IPS DF 6.9 (cell line): ENCODE measurements around the gene THAP5.

Experiments used
- DNase-seq: peaks from one replicate; pipeline ENCODE4 v3.0.0-alpha.2; 2013; ENCODE audit warnings: low read depth, low spot score
- H3K27ac ChIP-seq: one replicate; pipeline ENCODE4 v1.5.1; 2013; ENCODE audit warnings: low read length, control low read depth
- H3K27me3 ChIP-seq: 2 replicates; pipeline ENCODE4 v1.6.1; 2013; ENCODE audit warnings: mild to moderate bottlenecking, low read length; ENCODE audit not compliant: control insufficient read depth, insufficient read depth
- H3K36me3 ChIP-seq: 2 replicates; pipeline ENCODE4 v1.6.1; 2013; ENCODE audit warnings: low read length; ENCODE audit not compliant: control insufficient read depth, insufficient read depth
- H3K4me1 ChIP-seq: 2 replicates; pipeline ENCODE4 v1.6.1; 2013; ENCODE audit warnings: low read length; ENCODE audit not compliant: control insufficient read depth, insufficient read depth
- H3K4me3 ChIP-seq: 2 replicates; pipeline ENCODE4 v1.5.1; 2013; ENCODE audit warnings: mild to moderate bottlenecking, low read length
- H3K9me3 ChIP-seq: 2 replicates; pipeline ENCODE4 v1.6.1; 2013; ENCODE audit warnings: low read length, inconsistent platforms; ENCODE audit not compliant: control insufficient read depth, insufficient read depth
- WGBS: extraction: QIAGEN DNeasy Blood & Tissue Kit; methylation state at CpG from one replicate; pipeline ENCODE4 v1.1.7; 2013; ENCODE audit warnings: mixed read lengths, missing lambda C conversion rate; ENCODE audit not compliant: insufficient read length, insufficient coverage; 5-methylcytosine and 5-hydroxymethylcytosine counted together

Gene THAP5

DNA sequence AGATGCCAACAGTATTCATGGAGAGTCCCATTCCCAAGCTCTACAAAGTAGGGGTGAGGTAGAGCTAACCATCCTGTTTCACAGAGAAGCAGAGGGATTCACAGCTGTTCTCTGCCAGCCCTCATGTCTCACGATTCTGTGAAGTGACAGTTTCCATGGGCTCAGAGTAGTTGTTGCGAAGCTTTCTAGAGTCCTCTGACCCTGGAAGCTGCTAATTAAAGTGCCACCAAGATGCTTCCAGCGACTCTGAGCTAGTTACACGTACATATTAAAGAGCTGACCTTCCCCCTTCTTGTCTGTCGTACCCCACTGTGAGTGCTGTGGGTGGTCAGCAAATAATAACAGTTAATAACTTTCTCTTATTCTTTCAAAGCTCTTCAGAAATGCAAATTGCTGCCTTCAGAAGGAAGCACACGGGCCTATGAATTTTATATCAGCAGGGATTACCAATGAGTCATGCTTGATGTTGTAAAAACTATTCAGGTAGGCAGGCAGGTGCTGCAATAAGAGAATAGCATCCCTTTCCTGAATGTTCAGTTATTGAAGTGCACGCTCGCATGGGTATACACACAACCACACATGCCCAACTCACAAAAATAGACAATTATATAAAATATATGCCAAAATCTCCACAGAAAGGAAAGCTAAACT lies 34.3 kb upstream of the THAP5 start:
- no peak for DNase-seq
- no peaks in the 10 kb centered on the region for H3K36me3 ChIP-seq
- H3K27me3 ChIP-seq, result no peaks in the 10 kb centered on the region
- H3K4me1 ChIP-seq, result no peaks in the 10 kb centered on the region
- H3K27ac ChIP-seq, result no peak overlapping the region
- no peak overlapping the region for H3K4me3 ChIP-seq
- no CpG with 5 or more reads among the region's 8 CpGs for WGBS
- no peaks in the 10 kb centered on the region for H3K9me3 ChIP-seq

GRCh38 chr7:108600399-108600798 lies 30.9 kb upstream of the THAP5 start:
- Histone ChIP-seq H3K9me3 (no peaks in the 10 kb centered on the region), H3K4me3 (no peak overlapping the region), H3K27me3 (no peaks in the 10 kb centered on the region), H3K27ac (no peak overlapping the region), H3K4me1 (no peaks in the 10 kb centered on the region), H3K36me3 (no peaks in the 10 kb centered on the region)
- DNase-seq, result no peak
- WGBS, result no CpG with 5 or more reads among the region's 1 CpG

DNA sequence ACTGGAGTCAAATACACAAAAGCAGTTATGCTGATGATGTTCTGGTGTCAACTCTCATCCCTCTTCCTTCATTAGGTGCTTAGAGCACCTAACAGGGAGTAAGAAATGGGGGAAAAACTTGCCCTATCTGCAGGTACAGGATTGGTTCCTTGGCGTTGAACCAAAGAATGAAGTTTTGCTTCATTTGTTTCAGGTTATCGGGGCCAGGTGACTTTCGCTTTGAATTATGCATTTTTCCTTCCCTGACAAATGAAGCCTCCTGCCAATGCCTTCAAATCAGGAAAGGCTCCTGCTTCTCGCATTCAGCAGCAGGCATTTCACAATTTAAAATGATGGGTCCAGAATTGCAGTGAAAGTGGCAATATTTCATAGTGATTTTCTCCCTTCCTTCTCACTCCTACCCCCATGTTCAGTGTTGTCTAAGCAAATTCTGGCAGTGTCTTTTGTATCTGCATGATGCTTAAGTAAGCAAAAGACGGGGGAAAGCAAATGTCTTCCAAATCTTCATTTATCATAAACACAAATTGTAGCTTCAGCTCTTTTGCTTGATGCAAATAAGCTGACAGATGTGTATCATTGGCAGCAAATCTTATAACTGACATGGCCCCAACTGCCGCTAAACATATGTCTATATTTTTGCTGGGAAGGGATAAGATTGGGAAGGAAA lies 29.5 kb upstream of the THAP5 start:
- H3K9me3 ChIP-seq, result no peaks in the 10 kb centered on the region
- no peaks in the 10 kb centered on the region for H3K36me3 ChIP-seq
- H3K4me1 ChIP-seq, result no peaks in the 10 kb centered on the region
- no peak for DNase-seq
- no peak overlapping the region for H3K27ac ChIP-seq
- no peaks in the 10 kb centered on the region for H3K27me3 ChIP-seq
- WGBS, result no CpG with 5 or more reads among the region's 6 CpGs
- no peak overlapping the region for H3K4me3 ChIP-seq

- H3K9me3 ChIP-seq, result no peaks in the 10 kb centered on the region
- no peak overlapping the region for H3K4me3 ChIP-seq
- WGBS, result no CpG with 5 or more reads among the region's 2 CpGs
- no peaks in the 10 kb centered on the region for H3K4me1 ChIP-seq
- H3K27me3 ChIP-seq, result no peaks in the 10 kb centered on the region
- H3K27ac ChIP-seq, result no peak overlapping the region
- DNase-seq, result no peak
- no peaks in the 10 kb centered on the region for H3K36me3 ChIP-seq
Observed at GRCh38 chr7:108598153-108598552, 28.6 kb upstream of the THAP5 start.

DNA sequence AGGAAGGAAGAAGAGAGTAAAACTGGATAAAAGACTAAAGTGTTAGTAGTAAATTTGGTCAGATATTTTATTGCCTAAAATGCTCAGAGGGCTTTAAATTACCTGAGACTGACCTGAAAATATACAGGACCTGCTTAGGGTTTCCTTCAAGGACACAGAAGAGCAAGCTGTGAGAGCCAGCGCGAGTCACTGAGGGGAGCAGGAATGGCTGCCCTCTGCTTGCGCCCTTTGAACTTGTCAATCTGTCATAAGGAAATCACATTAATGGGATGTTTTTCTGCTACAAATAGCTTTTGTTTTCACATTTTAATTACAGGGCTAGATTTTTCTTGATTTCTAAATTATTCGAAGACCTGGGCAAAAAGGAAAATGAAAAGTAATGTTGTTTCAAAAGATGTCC lies 27.1 kb upstream of the THAP5 start:
- no peak for DNase-seq
- no CpG with 5 or more reads among the region's 4 CpGs for WGBS
- no peaks in the 10 kb centered on the region for H3K36me3 ChIP-seq

GRCh38 chr7:108592646-108593201 lies 23.2 kb upstream of the THAP5 start:
- Histone ChIP-seq H3K4me1 (no peaks in the 10 kb centered on the region), H3K9me3 (no peaks in the 10 kb centered on the region), H3K4me3 (no peak overlapping the region), H3K27me3 (no peaks in the 10 kb centered on the region), H3K36me3 (no peaks in the 10 kb centered on the region), H3K27ac (no peak overlapping the region)
- DNase-seq, result no peak
- WGBS, result no CpG with 5 or more reads among the region's 3 CpGs

More for the DNA sequence above, 27.1 kb upstream of the THAP5 start:
- no peaks in the 10 kb centered on the region for H3K4me1 ChIP-seq
- no peak overlapping the region for H3K4me3 ChIP-seq
- H3K9me3 ChIP-seq, result no peaks in the 10 kb centered on the region
- H3K27ac ChIP-seq, result no peak overlapping the region
- H3K27me3 ChIP-seq, result no peaks in the 10 kb centered on the region

DNA sequence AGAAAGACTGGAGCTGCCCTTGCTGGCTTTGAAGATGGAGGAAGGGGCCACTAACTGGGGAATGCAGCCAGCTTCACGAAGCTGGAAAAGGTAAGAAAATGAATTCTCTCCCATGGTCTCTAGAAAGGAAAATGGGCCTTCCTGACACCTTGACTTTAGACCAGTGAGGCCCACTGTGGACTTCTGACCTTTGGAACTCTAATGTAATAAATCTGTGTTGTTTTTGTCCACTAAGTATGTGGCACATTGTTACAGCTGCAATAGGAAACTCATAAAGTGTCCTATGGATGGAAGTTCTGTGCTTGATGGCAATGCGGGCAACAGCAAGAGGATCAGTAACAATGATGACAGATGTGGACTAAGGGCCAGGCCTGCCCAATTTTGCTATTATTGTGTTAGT lies 21.1 kb upstream of the THAP5 start:
- no peak overlapping the region for H3K4me3 ChIP-seq
- no peaks in the 10 kb centered on the region for H3K4me1 ChIP-seq
- no peaks in the 10 kb centered on the region for H3K36me3 ChIP-seq
- H3K27me3 ChIP-seq, result no peaks in the 10 kb centered on the region
- no peak for DNase-seq
- no CpG with 5 or more reads among the region's 2 CpGs for WGBS
- no peaks in the 10 kb centered on the region for H3K9me3 ChIP-seq
- no peak overlapping the region for H3K27ac ChIP-seq

- H3K36me3 ChIP-seq, result no peaks in the 10 kb centered on the region
- H3K4me1 ChIP-seq, result no peaks in the 10 kb centered on the region
- no peak for DNase-seq
- H3K9me3 ChIP-seq, result no peaks in the 10 kb centered on the region
- WGBS, result no CpG with 5 or more reads among the region's 1 CpG
- no peak overlapping the region for H3K4me3 ChIP-seq
- H3K27ac ChIP-seq, result no peak overlapping the region
- H3K27me3 ChIP-seq, result no peaks in the 10 kb centered on the region
Observed at GRCh38 chr7:108589874-108590273, 20.4 kb upstream of the THAP5 start.

DNA sequence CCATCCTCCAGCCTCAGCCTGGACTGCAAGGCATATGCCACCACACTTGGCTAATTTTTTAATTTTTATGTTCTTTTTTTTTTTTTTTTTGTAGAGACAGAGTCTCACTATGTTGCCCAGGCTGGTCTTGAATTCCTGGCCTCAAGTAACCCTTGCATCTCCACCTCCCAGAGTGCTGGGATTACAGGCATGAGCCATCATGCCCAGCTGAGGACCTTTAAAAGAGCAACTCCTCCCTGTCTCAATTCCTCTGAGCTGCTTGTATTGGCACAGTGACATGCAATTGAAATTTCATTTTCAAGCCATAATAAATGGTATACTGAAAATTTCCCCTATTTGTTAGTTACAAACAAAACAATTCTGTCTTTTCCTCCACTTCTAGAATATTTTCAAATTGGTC lies 19.7 kb upstream of the THAP5 start:
- no peaks in the 10 kb centered on the region for H3K4me1 ChIP-seq
- H3K4me3 ChIP-seq, result no peak overlapping the region
- no peaks in the 10 kb centered on the region for H3K27me3 ChIP-seq
- DNase-seq, result no peak
- no peaks in the 10 kb centered on the region for H3K9me3 ChIP-seq
- H3K36me3 ChIP-seq, result no peaks in the 10 kb centered on the region
- H3K27ac ChIP-seq, result no peak overlapping the region

DNA sequence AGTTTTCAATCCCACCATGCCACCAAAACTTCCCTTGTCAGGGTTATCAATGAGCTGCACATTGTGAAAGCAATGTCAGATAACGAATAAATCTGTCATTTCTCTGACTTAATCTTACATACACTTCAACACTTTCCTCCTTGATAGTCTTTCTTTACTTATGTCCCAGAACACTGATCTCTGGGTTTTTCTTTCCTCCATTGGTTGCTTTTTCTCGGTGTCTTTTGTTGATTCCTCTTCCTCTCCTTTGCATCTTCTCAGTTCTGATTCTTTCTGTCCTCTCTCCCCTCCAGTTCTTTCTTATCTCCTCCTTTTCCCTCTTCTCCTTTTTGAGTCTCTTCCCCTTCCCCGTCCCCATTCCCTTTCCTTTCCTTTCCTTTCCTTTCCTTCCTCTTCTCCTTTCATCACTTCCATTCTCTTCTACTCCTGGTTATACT lies 16.8 kb upstream of the THAP5 start:
- H3K4me3 ChIP-seq, result no peak overlapping the region
- no peak overlapping the region for H3K27ac ChIP-seq
- H3K9me3 ChIP-seq, result no peaks in the 10 kb centered on the region
- no peaks in the 10 kb centered on the region for H3K27me3 ChIP-seq
- WGBS, result no CpG with 5 or more reads among the region's 3 CpGs
- H3K36me3 ChIP-seq, result no peaks in the 10 kb centered on the region
- DNase-seq, result no peak
- peaks cover 3% of the 10 kb centered on the region; the same call in 1 of the 2 replicates for H3K4me1 ChIP-seq

DNA sequence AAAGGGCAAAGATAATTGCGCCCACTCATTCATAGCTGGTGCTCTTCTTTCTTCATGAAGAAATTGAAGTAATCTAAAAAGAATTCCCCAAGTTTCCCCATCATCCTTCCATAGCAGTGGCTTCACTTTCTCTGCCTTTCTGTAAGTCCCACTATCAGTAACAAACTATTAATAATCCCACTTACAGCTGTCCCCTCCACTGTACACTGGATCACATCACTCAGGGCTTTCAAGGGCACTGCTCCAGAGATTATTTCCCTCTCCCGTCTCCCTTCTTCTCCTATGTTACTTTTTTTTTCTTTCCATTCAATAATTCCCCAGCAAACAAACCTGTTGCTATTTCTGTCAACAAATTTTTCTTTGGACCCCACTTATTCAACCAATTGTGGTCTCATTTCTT lies 16.3 kb upstream of the THAP5 start:
- Histone ChIP-seq H3K27me3 (no peaks in the 10 kb centered on the region), H3K9me3 (no peaks in the 10 kb centered on the region), H3K4me1 (peaks cover 3% of the 10 kb centered on the region; the same call in 1 of the 2 replicates), H3K27ac (no peak overlapping the region), H3K36me3 (no peaks in the 10 kb centered on the region), H3K4me3 (no peak overlapping the region)
- no peak for DNase-seq
- WGBS, result 100% methylated on average over 1 of the region's 2 CpGs
